Heart left ventricle (tissue), 16 donors: Measurements from ENCODE around the gene PACS1. TPM values are rescaled to one million over a fixed set of nuclear protein-coding genes. Genes with fewer than 3 reads are reported as not detected.
A peak's percentile ranks its signal among the peaks of the same experiment; 100 is the strongest.

Source experiments
- ATAC-seq, 4 donors: fragments of 200-7000 bp; cut with Tn5 transposase; one replicate each; pipeline ENCODE4 v1.9.1; 2020 to 2022; ENCODE audit warnings: moderate library complexity in 4 of 4, mild to moderate bottlenecking in 3 of 4, moderate number of reproducible peaks in 1 of 4
- DNase-seq, 5 donors: peaks; one replicate each; pipeline ENCODE4 v3.0.0-alpha.2; 2020
- H3K27ac ChIP-seq, 12 donors: fragments of 200-600 bp; sonication (generic) in 4 of 12; one replicate each; pipeline versions ENCODE4 v1.5.0 to v1.8.0; 2016 to 2022; ENCODE audit warnings: mild to moderate bottlenecking in 2 of 12
- H3K27me3 ChIP-seq, 9 donors: fragments of 200-600 bp; sonication (generic) in 2 of 9; one replicate each; pipeline versions ENCODE4 v1.5.1 to v1.8.0; 2016 to 2022; ENCODE audit warnings: mild to moderate bottlenecking in 3 of 9
- H3K36me3 ChIP-seq, 9 donors: fragments of 200-600 bp; sonication (generic) in 2 of 9; one replicate each; pipeline versions ENCODE4 v1.5.0 to v1.8.0; 2018 to 2022; ENCODE audit warnings: mild to moderate bottlenecking in 2 of 9
- H3K4me1 ChIP-seq, 12 donors: fragments of 200-600 bp; sonication (generic) in 4 of 12; one replicate each; pipeline versions ENCODE4 v1.5.0 to v1.8.0; 2016 to 2022; ENCODE audit warnings: mild to moderate bottlenecking in 3 of 12
- H3K4me3 ChIP-seq, 12 donors: fragments of 200-600 bp; sonication (generic) in 4 of 12; one replicate each; pipeline versions ENCODE4 v1.5.0 to v1.8.0; 2017 to 2022; ENCODE audit warnings: mild to moderate bottlenecking in 9 of 12, moderate library complexity in 4 of 12
- H3K9me3 ChIP-seq, 12 donors: fragments of 200-600 bp; sonication (generic) in 4 of 12; one replicate each; pipeline versions ENCODE4 v1.5.0 to v1.8.0; 2016 to 2022; ENCODE audit warnings: mild to moderate bottlenecking in 1 of 12
- POLR2A ChIP-seq, 2 donors: fragments of 450-650 bp; IDR thresholded peaks; one replicate each; pipeline ENCODE4 v1.6.1; 2017; ENCODE audit warnings: antibody characterized with exemption in 2 of 2, mild to moderate bottlenecking in 2 of 2, moderate library complexity in 2 of 2
- WGBS, 4 donors: extraction: QIAGEN DNeasy Blood & Tissue Kit in 2 of 4; methylation state at CpG; one replicate each; pipeline versions ENCODE4 v1.1.5 to v1.1.7; 2013 to 2018; 5-methylcytosine and 5-hydroxymethylcytosine counted together
- intact Hi-C, 10 donors: fragments of 100-400 bp; cut with DNase I; formaldehyde crosslinking; loops; one replicate each; pipeline versions ENCODE4 v1.11.1 to v1.14.2; 2022
- polyA plus RNA-seq, 2 donors: library from polyadenylated mRNA; stranded (reverse); fragments of 200-250 nt; gene quantifications; one replicate each; pipeline ENCODE4 v1.2.3, GENCODE V29; 2013
- total RNA-seq, 9 donors: library from RNA; depleted of rRNA in 2 of 9; stranded (reverse); fragments of >200 nt in 2 of 9; fragmentation: NEBNext Ultra II Directional in 3 of 9; extraction: Animal tissue kit (Norgen Biotek cat#: 25700) in 3 of 9; gene quantifications; one replicate each; pipeline versions ENCODE4 v1.1.0 to v1.2.4, GENCODE V29; 2016 to 2023
- TF ChIP-seq, protein P1 (sequence below), 12 donors: fragments of 200-600 bp; sonication (generic) in 4 of 12; IDR thresholded peaks; one replicate each; pipeline versions ENCODE4 v1.5.0 to v1.8.0; 2018 to 2022; ENCODE audit warnings: antibody characterized with exemption in 12 of 12, mild to moderate bottlenecking in 5 of 12
- donor health status: ischemic (EF 13 %, LVEDD 7.1; RV severe dilation, severe dysfunction).
- donor health status: healthy with polysubstance abuse.
- donor health status: DM: no; HTN: yes; CAD: no.
- donor health status: DM: no; HTN: no; CAD: no.
- donor health status: ischemic (EF 25% LVEDD 6.9; RV normal size, moderate dysfunction).
- donor health status: ischemic (EF 25% LVEDD 5.7; RV mildly dilated, moderate dysfunction).
- donor health status: healthy.
- donor health status: DM: yes; HTN: yes; CAD: no.
- donor health status: ischemic (EF 35%, LVEDD 5.7; RV mildly dilated, moderate dysfunction).
- donor health status: nonischemic (EF 11% LVEDD 7.7; RV severe dilation, severe dysfunction).
- donor health status: DM: yes; HTN: yes; CAD: no.
- donor health status: PGD.
- donor health status: ischemic (EF 29% LVEDD 5.4; RV normal size, mild dysfunction).
- donor health status: nonischemic (EF 23%, LVEDD 6.1; RV moderate dilation, normal function).

The PACS1 gene
- total and polyA plus RNA-seq, 11 donors: 30.6 to 151 (median 89.8) TPM

DNA sequence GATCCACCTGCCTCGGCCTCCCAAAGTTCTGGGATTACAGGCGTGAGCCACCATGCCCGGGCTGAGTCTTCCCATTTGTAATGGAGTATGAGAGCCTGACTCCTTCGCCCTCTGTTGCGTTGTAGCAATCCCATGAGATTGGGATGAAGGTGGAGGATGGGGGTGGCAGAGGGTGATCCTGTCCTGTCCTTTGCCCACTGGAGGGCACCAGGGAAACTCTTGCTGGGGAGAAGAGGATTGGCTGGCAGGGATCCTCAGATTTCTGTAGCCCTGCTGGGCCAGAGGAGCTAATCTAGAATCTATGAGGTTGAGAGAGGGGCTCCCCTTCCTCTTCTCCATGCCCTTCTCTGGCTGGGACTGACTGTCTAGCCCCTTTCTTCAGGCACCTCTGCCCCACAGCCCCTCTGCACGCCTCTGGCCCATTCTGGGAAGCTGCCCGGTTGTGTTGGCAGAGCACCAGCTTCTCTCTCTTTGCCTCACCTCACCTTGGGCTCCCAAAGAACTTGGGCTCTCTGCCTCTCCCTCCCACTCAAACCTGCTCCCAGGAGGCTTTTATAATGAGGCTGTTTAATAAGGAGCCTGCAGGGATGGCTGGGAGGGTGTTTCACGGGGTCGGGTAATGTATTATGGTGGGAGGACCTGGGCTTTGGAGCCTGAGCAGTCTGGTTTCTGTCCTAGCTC is 34.3 kb upstream of the PACS1 start:
- no peaks in the 10 kb centered on the region for H3K36me3 ChIP-seq
- H3K27ac ChIP-seq: no peak overlapping the region
- peaks cover 0 to 3% (median 0%) of the 10 kb centered on the region in 9 donors for H3K27me3 ChIP-seq
- ATAC-seq (peak in 3 of 4 donors; percentile 44 to 73 (median 50)), DNase-seq (no peak)
- H3K4me1 ChIP-seq: peaks cover 0 to 6% (median 0%) of the 10 kb centered on the region in 12 donors
- no peaks in the 10 kb centered on the region for H3K9me3 ChIP-seq
- WGBS, 4 donors: 63 to 70% (median 66%) methylated on average over 9 of the region's 9 CpGs
- no peak overlapping the region for H3K4me3 ChIP-seq
- TF ChIP-seq, protein P1, sequence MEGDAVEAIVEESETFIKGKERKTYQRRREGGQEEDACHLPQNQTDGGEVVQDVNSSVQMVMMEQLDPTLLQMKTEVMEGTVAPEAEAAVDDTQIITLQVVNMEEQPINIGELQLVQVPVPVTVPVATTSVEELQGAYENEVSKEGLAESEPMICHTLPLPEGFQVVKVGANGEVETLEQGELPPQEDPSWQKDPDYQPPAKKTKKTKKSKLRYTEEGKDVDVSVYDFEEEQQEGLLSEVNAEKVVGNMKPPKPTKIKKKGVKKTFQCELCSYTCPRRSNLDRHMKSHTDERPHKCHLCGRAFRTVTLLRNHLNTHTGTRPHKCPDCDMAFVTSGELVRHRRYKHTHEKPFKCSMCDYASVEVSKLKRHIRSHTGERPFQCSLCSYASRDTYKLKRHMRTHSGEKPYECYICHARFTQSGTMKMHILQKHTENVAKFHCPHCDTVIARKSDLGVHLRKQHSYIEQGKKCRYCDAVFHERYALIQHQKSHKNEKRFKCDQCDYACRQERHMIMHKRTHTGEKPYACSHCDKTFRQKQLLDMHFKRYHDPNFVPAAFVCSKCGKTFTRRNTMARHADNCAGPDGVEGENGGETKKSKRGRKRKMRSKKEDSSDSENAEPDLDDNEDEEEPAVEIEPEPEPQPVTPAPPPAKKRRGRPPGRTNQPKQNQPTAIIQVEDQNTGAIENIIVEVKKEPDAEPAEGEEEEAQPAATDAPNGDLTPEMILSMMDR (IDR thresholded peaks at IDR 0.05): no peak
- no peak for TF ChIP-seq POLR2A (IDR thresholded peaks at IDR 0.05)
- intact Hi-C loops: no loop called here

DNA sequence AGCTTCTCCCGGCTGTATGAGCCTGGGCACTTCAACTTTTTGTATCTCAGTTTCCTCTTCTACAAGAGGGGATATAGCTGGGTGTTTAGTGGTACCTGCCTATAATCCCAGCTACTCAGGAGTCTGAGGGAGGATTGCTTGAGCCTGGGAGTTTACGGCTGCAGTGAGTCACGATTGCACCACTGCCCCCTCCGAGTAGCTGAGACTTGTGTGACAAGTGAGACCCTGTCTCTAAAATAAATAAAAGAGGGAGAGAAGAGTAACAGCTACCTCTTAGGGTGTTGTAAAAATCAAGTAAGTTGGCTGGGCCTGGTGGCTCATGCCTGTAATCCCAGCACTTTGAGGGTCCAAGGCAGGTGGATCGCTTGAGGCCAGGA is 33.8 kb upstream of the PACS1 start:
- DNase-seq (no peak), ATAC-seq (no peak)
- H3K9me3 ChIP-seq: no peaks in the 10 kb centered on the region
- no peak for TF ChIP-seq POLR2A (IDR thresholded peaks at IDR 0.05)
- TF ChIP-seq, protein P1 (IDR thresholded peaks at IDR 0.05): no peak
- H3K4me1 ChIP-seq: peaks cover 0 to 6% (median 0%) of the 10 kb centered on the region in 12 donors
- no peak overlapping the region for H3K4me3 ChIP-seq
- intact Hi-C loops: no loop called here
- 84 to 88% (median 87%) methylated on average over 5 of the region's 5 CpGs for WGBS, 4 donors
- H3K36me3 ChIP-seq: no peaks in the 10 kb centered on the region
- H3K27ac ChIP-seq: no peak overlapping the region
- peaks cover 0 to 3% (median 0%) of the 10 kb centered on the region in 9 donors for H3K27me3 ChIP-seq

GRCh38 chr11:66037327-66037726 is 32.7 kb upstream of the PACS1 start:
- Histone ChIP-seq H3K4me1 (peaks cover 0 to 6% (median 0%) of the 10 kb centered on the region in 12 donors), H3K4me3 (no peak overlapping the region), H3K9me3 (no peaks in the 10 kb centered on the region), H3K27ac (no peak overlapping the region), H3K27me3 (peaks cover 0 to 3% (median 0%) of the 10 kb centered on the region in 9 donors), H3K36me3 (no peaks in the 10 kb centered on the region)
- no peak for ATAC-seq
- no peak for TF ChIP-seq POLR2A (IDR thresholded peaks at IDR 0.05)
- TF ChIP-seq, protein P1 (IDR thresholded peaks at IDR 0.05): no peak
- DNase-seq: no peak
- 82 to 91% (median 89%) methylated on average over 3 of the region's 3 CpGs for WGBS, 4 donors
- intact Hi-C loops: no loop called here

- Histone ChIP-seq H3K27me3 (peaks cover 0 to 2% (median 0%) of the 10 kb centered on the region in 9 donors), H3K4me3 (no peak overlapping the region), H3K9me3 (no peaks in the 10 kb centered on the region), H3K27ac (no peak overlapping the region), H3K36me3 (no peaks in the 10 kb centered on the region), H3K4me1 (peaks cover 0 to 6% (median 0%) of the 10 kb centered on the region in 12 donors)
- DNase-seq (no peak), ATAC-seq (no peak)
- TF ChIP-seq, protein P1 (IDR thresholded peaks at IDR 0.05): no peak
- no peak for TF ChIP-seq POLR2A (IDR thresholded peaks at IDR 0.05)
- WGBS, 4 donors: 82 to 91% (median 85%) methylated on average over 2 to 3 of the region's 3 CpGs
- intact Hi-C loops: no loop called here
Measured at GRCh38 chr11:66039765-66040164, 30.3 kb upstream of the PACS1 start.
